GM21619 (cell line): ENCODE results near the gene CYP26B1.

Experiments
- ATAC-seq: cut with Tn5 transposase; IDR thresholded peaks from one replicate; pipeline ENCODE4 v1.9.1; 2021; ENCODE audit not compliant: unreplicated experiment

The CYP26B1 gene

DNA sequence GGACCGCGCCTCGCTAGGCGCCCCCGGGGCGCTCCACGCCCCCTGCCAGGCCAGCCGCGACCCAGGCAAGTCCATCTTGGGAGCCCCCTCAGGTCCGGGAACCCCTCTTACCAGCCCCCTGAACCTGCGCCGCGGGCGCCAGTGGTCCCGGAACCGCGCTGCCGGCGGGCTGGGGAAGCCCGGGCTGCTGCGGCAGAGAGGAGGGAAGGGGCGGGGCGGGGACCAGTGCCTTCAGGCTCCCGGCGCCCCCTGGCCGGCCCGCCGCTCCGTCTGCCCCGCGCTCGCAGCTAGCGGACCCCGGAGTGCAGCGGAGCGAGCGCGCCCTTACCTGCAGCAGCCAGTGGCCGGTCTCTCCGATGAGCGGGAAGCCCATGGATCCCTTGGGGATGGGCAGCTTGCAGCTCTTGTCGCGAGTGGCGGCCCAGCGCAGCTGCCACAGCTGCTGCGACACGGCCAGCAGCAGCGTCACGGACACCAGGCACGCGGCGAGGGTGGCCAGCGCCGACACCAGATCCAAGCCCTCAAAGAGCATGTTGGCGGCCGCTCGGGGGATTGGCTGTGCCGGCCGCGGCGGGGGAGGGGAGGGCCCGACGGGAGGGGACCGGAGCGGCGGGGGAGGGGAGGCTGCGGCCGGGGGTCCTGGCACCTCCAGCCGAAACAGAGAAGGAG is at the start of gene CYP26B1:
CYP26B1 (minus strand) TSS at position 560 of the 669 bp plus-strand sequence; CDS start at position 532, 28 bp downstream.
- ATAC-seq = no peak

- no peak for ATAC-seq
These were observed 46.1 kb upstream of the CYP26B1 start for GRCh38 chr2:72193723-72194122.

DNA sequence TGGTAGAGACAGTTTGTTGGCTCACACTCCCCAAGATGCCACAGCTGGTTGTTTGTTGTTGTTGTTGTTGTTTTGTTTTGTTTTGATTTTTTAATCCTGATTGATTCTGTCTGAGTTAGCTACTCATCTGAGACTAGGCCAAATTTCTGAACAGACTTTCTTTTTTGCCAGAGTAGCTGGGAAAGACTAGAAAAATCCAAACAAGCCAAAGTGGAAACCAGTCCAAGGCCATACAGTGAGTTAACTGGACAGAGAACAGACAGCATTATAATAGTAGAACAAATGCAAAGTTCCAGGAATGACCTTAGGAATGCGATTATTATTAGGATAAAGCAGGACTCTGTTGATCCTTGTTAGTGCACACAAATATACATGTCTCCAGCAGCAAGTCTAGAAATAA is 43.8 kb upstream of the CYP26B1 start:
- ATAC-seq = no peak

GRCh38 chr2:72185206-72185605 is 37.5 kb upstream of the CYP26B1 start:
- ATAC-seq = no peak

GRCh38 chr2:72183466-72183865 is 35.8 kb upstream of the CYP26B1 start:
- ATAC-seq = no peak

DNA sequence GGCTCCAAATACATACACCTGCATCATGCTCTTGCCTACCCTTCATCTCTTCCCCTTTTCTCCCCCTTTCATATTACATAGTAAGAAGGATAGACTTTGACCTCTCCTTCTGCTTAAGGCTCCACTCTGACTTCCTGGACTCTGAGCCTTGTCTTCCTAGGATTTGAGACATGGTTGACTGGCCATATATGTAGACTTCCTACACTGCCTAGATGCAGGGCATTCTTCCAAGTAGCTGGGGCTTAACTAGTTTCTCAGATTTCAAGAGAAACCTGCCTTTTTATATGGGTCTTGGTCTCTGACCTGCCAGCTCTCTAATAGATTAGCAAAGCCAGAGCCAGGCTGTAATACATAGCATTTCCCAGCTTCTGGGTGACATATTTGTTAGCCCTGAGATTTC is 35.4 kb upstream of the CYP26B1 start:
- ATAC-seq = no peak

GRCh38 chr2:72182547-72182946 is 34.9 kb upstream of the CYP26B1 start:
- no peak for ATAC-seq

DNA sequence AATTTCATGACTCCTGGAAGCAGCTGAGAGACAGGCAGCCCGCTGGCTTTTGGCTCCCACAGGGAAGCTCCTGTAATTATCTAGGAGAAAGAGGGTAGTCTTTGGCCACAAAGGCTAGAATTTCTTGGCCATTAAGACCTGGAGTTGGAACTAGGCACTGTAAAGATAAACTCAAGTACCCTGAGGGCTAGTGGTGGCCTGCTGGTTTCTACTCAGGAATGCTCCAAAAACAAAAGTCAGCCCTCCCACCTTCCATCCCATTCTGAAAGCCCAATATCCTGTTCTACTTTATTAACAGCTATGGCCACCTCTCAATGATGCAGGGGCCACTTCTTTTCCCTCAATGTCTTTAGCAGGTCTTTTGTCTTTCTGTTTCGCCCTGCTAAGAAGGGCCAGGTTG is 34.0 kb upstream of the CYP26B1 start:
- ATAC-seq = no peak

DNA sequence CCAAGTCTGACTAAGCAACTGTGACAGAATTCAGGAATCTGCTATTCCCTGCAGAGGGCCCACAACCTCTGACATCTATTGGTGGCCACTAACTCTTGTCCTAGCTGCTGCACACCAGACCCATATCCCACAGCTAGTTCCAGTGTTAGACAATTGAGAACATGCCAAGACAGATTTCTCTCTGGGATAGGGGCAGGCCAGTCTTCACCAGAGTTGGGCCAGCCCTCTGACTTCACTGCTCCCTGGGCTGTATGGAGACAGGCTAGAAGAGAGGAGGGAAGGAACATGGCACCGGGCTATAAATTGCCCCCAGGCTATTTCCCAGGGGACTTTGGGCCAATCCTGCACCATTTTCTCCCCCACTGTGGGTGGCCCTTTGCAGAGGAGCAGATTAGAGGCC is 32.7 kb upstream of the CYP26B1 start:
- no peak for ATAC-seq

DNA sequence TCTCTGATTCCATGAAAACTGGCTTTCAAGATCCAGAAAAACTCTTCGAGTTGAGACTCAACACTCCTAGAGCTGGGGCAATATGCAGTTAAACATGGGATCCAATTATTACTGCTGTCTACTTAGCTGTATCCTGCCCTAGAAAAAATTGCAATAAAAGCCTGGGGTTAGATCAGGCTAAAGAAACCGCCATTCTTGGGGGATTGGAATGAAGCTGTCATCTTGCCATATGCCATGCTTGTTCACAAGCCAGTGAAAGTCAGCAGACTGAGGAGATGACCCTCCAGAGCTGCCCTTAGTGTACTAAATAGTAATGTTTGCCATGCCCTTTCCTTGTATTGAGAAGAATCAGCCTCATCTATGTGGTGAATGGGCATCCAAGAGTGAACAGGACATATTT is 30.9 kb upstream of the CYP26B1 start:
- no peak for ATAC-seq

DNA sequence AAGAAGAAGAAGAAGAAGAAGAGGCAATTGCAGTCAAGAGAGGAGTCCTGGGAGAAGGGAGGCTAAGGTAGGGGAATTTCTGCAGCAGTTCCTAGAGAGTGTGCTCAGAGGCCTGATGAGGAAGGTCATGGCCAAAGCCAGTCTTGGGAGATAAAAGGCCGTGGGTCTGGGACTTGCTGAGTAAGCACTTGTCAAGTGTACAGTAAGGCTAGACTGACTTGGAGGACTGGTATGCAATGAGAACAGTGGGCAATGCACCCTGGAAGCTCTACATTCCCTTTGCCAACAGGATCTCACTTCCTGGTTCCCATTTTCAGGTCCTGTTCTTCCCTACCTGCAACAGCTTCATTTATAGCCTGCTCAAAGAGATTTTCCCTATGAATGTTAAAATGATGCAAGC is 28.6 kb upstream of the CYP26B1 start:
- ATAC-seq = no peak

GRCh38 chr2:72175636-72176035 is 28.0 kb upstream of the CYP26B1 start:
- ATAC-seq = no peak

- no peak for ATAC-seq
These were observed 26.1 kb upstream of the CYP26B1 start for GRCh38 chr2:72173640-72174321.

DNA sequence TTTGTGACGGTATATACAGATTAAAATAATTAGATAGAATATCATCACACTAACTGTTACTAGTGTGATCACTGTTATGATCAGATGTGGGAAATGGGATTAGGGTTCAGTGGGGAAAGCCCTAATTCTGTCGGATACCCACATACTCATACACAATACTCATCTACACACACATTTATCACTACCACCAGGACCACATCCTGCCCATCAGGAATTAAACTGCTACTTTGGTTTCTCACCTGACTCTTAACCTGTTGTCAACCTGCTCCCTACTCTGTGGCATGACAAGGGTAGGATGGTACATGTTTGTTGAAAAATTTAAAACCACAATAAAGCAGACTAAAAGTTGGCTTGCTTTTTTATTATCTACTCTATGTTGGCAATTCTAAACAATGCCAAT is 24.8 kb upstream of the CYP26B1 start:
- ATAC-seq = no peak

GRCh38 chr2:72166279-72166678 is 18.6 kb upstream of the CYP26B1 start:
- no peak for ATAC-seq

DNA sequence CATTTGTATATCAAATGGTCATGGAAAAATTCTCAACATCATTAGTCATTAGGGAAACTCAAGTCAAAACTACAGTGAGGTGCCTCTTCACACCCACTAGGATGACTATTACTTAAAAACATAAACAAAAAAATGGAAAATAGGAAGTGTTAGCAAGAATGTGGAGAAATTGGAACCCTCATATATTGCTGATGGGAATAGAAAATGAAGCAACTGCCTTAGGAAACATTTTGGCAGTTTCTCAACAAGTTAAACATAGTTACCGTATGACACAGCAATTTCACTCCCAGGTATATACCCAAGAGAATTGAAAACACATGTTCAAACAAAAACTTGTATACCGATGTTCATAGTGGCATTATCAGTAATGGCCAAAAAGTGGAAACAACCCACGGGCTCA is 18.1 kb upstream of the CYP26B1 start:
- no peak for ATAC-seq

DNA sequence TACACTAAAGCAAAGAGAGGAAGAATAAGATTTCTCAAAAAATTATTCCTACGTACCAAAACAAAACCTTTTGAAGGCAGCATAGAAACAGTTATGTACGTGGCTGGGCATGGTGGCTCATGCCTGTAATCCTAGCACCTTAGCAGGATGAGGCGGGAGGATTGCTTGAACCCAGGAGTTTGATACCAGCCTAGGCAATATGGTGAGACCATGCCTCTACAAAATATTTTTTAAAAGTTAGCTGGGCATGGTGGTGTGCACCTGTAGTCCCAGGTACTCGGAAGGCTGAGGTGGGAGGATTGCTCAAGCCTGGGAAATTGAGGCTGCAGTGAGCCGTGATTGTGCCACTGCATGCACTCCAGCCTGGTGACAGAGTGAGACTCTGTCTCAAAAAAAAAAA is 14.9 kb upstream of the CYP26B1 start:
- no peak for ATAC-seq

GRCh38 chr2:72159211-72159993 is 11.7 kb upstream of the CYP26B1 start:
- no peak for ATAC-seq

DNA sequence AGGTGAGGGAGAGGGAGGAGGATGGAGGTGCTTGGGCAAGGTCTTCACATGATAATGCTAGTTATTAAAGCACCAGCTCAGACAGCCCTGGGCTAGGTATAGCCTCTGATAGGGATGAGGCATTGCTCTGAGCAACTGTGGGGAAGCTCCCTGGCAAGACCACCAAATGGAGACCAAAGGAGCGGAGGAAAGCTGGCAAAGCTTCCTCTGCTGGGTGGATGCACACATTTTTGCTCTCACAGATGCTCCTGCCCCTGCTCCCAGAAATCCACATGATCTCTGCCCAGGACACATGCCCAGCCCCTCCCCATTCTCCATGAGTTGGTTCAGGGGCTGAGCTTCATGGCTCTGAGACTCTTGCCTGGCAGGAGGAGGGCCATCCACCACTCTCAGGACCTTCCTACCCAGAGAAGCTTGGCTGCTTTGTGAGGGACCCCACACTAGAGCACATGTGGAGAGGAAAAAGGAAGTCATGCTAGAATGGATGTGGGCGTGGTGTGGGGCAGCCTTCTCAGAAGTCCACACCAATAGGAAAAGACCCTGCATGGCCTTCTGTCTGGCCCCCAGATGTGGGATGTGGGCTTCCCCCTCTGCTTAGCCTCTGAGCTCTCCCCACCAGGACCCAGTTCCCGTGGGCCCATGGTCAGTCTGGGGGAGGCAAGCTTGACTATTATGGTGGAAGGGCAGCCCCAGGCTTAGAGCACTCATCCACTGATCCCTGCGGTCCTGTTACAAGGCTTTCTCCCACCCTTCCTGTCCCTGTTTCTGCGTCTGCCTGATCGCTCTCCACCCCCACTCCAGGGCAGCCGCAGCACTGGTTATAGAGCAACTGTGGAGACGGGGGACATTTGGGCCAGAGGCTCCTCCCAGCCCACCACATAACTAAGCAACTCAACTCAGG is 10.5 kb upstream of the CYP26B1 start:
- ATAC-seq = no peak

DNA sequence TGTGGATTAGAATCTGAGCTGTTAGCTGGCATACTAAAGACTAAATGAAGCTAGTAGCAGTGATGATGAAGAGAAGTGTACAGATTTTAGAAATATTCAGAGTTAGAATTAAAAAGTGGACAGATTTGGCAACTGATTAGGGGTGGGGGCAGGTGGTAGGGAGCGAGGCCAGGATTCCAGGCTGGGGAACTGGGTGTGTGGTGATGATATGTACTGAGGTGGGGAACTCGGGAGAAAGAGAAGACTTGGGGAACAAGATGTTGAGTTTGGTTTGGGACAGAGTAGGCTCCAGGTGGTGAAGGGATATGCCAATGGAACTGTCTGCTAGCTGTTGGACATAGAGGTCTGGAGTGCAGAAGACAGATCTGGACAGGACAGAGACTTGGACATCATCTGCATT is 9.2 kb upstream of the CYP26B1 start:
- no peak for ATAC-seq

- no peak for ATAC-seq
These were observed 8.1 kb upstream of the CYP26B1 start for GRCh38 chr2:72155737-72156136.
